Activated CD8-positive, alpha-beta memory T cell treated with anti-CD3 and anti-CD28 coated beads for 24 hours (primary cell): ENCODE data around the gene PTPDC1.
"Not testable (repeated sequence)": the region's sequence is repeated elsewhere in the genome, so short reads cannot be mapped to it uniquely, and the experiment has no call there.

Source experiments
- DNase-seq: peaks from one replicate; pipeline ENCODE4 v3.0.0-alpha.2; 2020

PTPDC1 gene

GRCh38 chr9:94084314-94084713, at the start of gene PTPDC1:
Gene PTPDC1, plus strand, starts transcription at chr9:94084464. Its CDS starts 67 bp downstream, at chr9:94084531.
- no peak for DNase-seq

- no peak for DNase-seq
Observed at GRCh38 chr9:94034511-94034910, 49.8 kb upstream of the PTPDC1 start.

- no peak for DNase-seq
Observed at GRCh38 chr9:94039786-94040185, 44.5 kb upstream of the PTPDC1 start.

- DNase-seq = no peak
Observed at GRCh38 chr9:94042516-94043360, 41.5 kb upstream of the PTPDC1 start.

- no peak for DNase-seq
Observed at GRCh38 chr9:94054716-94055115, 29.5 kb upstream of the PTPDC1 start.

GRCh38 chr9:94056442-94056974, 27.8 kb upstream of the PTPDC1 start:
- no peak for DNase-seq

GRCh38 chr9:94057918-94058317, 26.3 kb upstream of the PTPDC1 start:
- no peak for DNase-seq

GRCh38 chr9:94061864-94062263, 22.4 kb upstream of the PTPDC1 start:
- no peak for DNase-seq

GRCh38 chr9:94065535-94065961, 18.7 kb upstream of the PTPDC1 start:
- DNase-seq = peak; percentile 86

GRCh38 chr9:94068257-94068656, 16.0 kb upstream of the PTPDC1 start:
- no peak for DNase-seq

GRCh38 chr9:94076557-94076956, 7.7 kb upstream of the PTPDC1 start:
- no peak for DNase-seq

- DNase-seq = no peak
Observed at GRCh38 chr9:94078086-94078485, 6.2 kb upstream of the PTPDC1 start.

GRCh38 chr9:94079236-94079635, 5.0 kb upstream of the PTPDC1 start:
- DNase-seq = no peak

- no peak for DNase-seq
Observed at GRCh38 chr9:94080249-94080648, 4.0 kb upstream of the PTPDC1 start.

GRCh38 chr9:94081435-94081834, 2.8 kb upstream of the PTPDC1 start:
- DNase-seq = no peak

- no peak for DNase-seq
Observed at GRCh38 chr9:94081864-94082463, 2.3 kb upstream of the PTPDC1 start.

GRCh38 chr9:94082553-94082952, 1.7 kb upstream of the PTPDC1 start:
- DNase-seq = no peak

GRCh38 chr9:94082956-94083355, 1.3 kb upstream of the PTPDC1 start:
- no peak for DNase-seq

- DNase-seq = no peak
Observed at GRCh38 chr9:94083384-94083783, 880 bp upstream of the PTPDC1 start.

GRCh38 chr9:94085062-94085639, 887 bp downstream of the PTPDC1 start:
- no peak for DNase-seq

- DNase-seq = no peak
Observed at GRCh38 chr9:94086486-94087345, 2.5 kb downstream of the PTPDC1 start.

GRCh38 chr9:94094219-94095145, 10.2 kb downstream of the PTPDC1 start:
- not testable (repeated sequence) for DNase-seq
